HepG2 (cell line): ENCODE results near the gene PRSS22. TPM values are rescaled to one million over a fixed set of nuclear protein-coding genes. Genes with fewer than 3 reads are reported as not detected.

ENCODE experiments used
- BCLAF1 ChIP-seq: fragments of 450-650 bp; IDR thresholded peaks from 2 replicates; pipeline ENCODE4 v1.6.1; 2017; ENCODE audit warnings: mild to moderate bottlenecking
- CCAR2 ChIP-seq: fragments of 200-400 bp; formaldehyde crosslinking; optimal IDR thresholded peaks from 2 replicates; pipeline ENCODE3; 2018; ENCODE audit warnings: low read depth, mild to moderate bottlenecking, low read length, moderate library complexity
- ERF ChIP-seq: IDR thresholded peaks from 2 replicates; pipeline ENCODE4 v1.6.1; 2018; ENCODE audit warnings: missing biosample characterization, missing genetic modification reagents
- HDAC6 ChIP-seq: fragments of 200-600 bp; sonication (generic); IDR thresholded peaks from 2 replicates; pipeline ENCODE4 v1.7.0; 2017; ENCODE audit warnings: mild to moderate bottlenecking, antibody characterized with exemption, low read length, low read depth
- KDM2A ChIP-seq: sonication (generic); formaldehyde crosslinking; IDR thresholded peaks from 2 replicates; pipeline ENCODE4 v1.4.0; 2020; ENCODE audit warnings: low read depth, missing genetic modification reagents, borderline replicate concordance
- NAIF1 ChIP-seq: sonication (generic); formaldehyde crosslinking; IDR thresholded peaks from 2 replicates; pipeline ENCODE4 v1.5.0; 2020; ENCODE audit warnings: mild to moderate bottlenecking, missing genetic modification reagents, borderline replicate concordance
- POGK ChIP-seq: sonication (generic); formaldehyde crosslinking; conservative IDR thresholded peaks from 2 replicates; pipeline ENCODE4 v1.8.0; 2022; ENCODE audit warnings: mild to moderate bottlenecking, moderate library complexity, missing genetic modification reagents
- SOX13 ChIP-seq, 3 experiments: fragments of 450-650 bp in 1 of 3; sonication (generic) in 1 of 3; formaldehyde crosslinking in 1 of 3; IDR thresholded peaks in 2 of 3; conservative IDR thresholded peaks in 1 of 3; 2 replicates each; pipeline versions ENCODE4 v1.5.0 to v1.6.1; 2016 to 2020; ENCODE audit warnings: antibody characterized with exemption in 1 of 3, mild to moderate bottlenecking in 1 of 3, missing compliant biosample characterization in 1 of 3, missing genetic modification reagents in 1 of 3, moderate library complexity in 1 of 3
- SRSF9 ChIP-seq: fragments of 200-400 bp; formaldehyde crosslinking; IDR thresholded peaks from 2 replicates; pipeline ENCODE4 v1.6.1; 2018; ENCODE audit warnings: borderline replicate concordance, mild to moderate bottlenecking, low read depth, low read length; ENCODE audit not compliant: insufficient read depth, poor library complexity, severe bottlenecking
- TBX3 ChIP-seq: fragments of 450-650 bp; IDR thresholded peaks from 2 replicates; pipeline ENCODE4 v1.6.1; 2017; ENCODE audit warnings: antibody characterized with exemption, mild to moderate bottlenecking, inconsistent platforms, borderline replicate concordance
- ZNF30 ChIP-seq: sonication (generic); formaldehyde crosslinking; IDR thresholded peaks from 2 replicates; pipeline ENCODE4 v1.5.0; 2020; ENCODE audit warnings: mild to moderate bottlenecking, missing genetic modification reagents
- ZNF496 ChIP-seq: sonication (generic); formaldehyde crosslinking; IDR thresholded peaks from 2 replicates; pipeline ENCODE4 v1.8.1; 2023; ENCODE audit warnings: mild to moderate bottlenecking, moderate library complexity, missing genetic modification reagents; ENCODE audit not compliant: insufficient replicate concordance
- ZNF547 ChIP-seq: sonication (generic); formaldehyde crosslinking; IDR thresholded peaks from 2 replicates; pipeline ENCODE4 v1.5.1; 2020; ENCODE audit warnings: mild to moderate bottlenecking, missing genetic modification reagents
- ZNF563 ChIP-seq: sonication (generic); formaldehyde crosslinking; IDR thresholded peaks from 2 replicates; pipeline ENCODE4 v1.8.0; 2022; ENCODE audit warnings: mild to moderate bottlenecking, moderate library complexity, missing genetic modification reagents
- ZNF672 ChIP-seq: sonication (generic); formaldehyde crosslinking; IDR thresholded peaks from 2 replicates; pipeline ENCODE4 v1.8.1; 2022; ENCODE audit warnings: missing genetic modification reagents
- ZNF777 ChIP-seq: sonication (generic); formaldehyde crosslinking; IDR thresholded peaks from 2 replicates; pipeline ENCODE4 v1.4.0; 2020; ENCODE audit warnings: missing genetic modification reagents
- polyA plus RNA-seq, 8 experiments: library from polyadenylated mRNA; depleted of rRNA in 3 of 8; stranded (reverse) in 7 of 8; unstranded in 1 of 8; fragments of >200 nt; fragmentation: Illumina TruSeq in 4 of 8; extraction: Trizol in 4 of 8; gene quantifications; 2 replicates each; pipeline versions ENCODE4 v1.2.1 to v1.2.3, GENCODE V29; 2011 to 2016; ENCODE audit warnings: low read depth in 4 of 8, missing spikeins in 1 of 8, mixed read lengths in 1 of 8; ENCODE audit not compliant: insufficient read depth in 1 of 8
- total RNA-seq, 5 experiments: library from RNA; depleted of rRNA; stranded (reverse); fragments of >200 nt; fragmentation: Illumina TruSeq; extraction: Trizol; gene quantifications; 2 replicates each; pipeline ENCODE4 v1.2.3, GENCODE V29; 2016; ENCODE audit warnings: low read depth in 1 of 5
- TF ChIP-seq, protein P1 (sequence below): sonication (generic); formaldehyde crosslinking; conservative IDR thresholded peaks from 2 replicates; pipeline ENCODE4 v1.4.0; 2020; ENCODE audit warnings: missing genetic modification reagents
- TF ChIP-seq, protein P2 (sequence below): fragments of 450-650 bp; IDR thresholded peaks from 2 replicates; pipeline ENCODE4 v1.6.1; 2017
- TF ChIP-seq, protein P3 (sequence below): sonication (generic); formaldehyde crosslinking; IDR thresholded peaks from 2 replicates; pipeline ENCODE4 v1.4.0; 2020; ENCODE audit warnings: missing genetic modification reagents

PRSS22 gene
- total and polyA plus RNA-seq, 2 of the 13 experiments (the other 11 are each of a cell fraction or from before 2014, with no cell fraction given), result 0.24 to 0.32 TPM

GRCh38 chr16:2904100-2904921, 46.3 kb upstream of the PRSS22 start (continued):
- 0 out of 2 replicates have a peak, but pooled peaks have one; percentile 78 for TF ChIP-seq POGK (CRISPR knock-in tag)
- TF ChIP-seq, protein P1, sequence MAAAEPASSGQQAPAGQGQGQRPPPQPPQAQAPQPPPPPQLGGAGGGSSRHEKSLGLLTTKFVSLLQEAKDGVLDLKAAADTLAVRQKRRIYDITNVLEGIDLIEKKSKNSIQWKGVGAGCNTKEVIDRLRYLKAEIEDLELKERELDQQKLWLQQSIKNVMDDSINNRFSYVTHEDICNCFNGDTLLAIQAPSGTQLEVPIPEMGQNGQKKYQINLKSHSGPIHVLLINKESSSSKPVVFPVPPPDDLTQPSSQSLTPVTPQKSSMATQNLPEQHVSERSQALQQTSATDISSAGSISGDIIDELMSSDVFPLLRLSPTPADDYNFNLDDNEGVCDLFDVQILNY (CRISPR knock-in tag), result no peak
- no peak for TF ChIP-seq ZNF672 (CRISPR knock-in tag)
- no peak for TF ChIP-seq ZNF30 (CRISPR knock-in tag)
- TF ChIP-seq CCAR2, result no peak
- TF ChIP-seq ZNF777 (CRISPR knock-in tag), result peak; percentile 77
- no peak for TF ChIP-seq HDAC6
- no peak for TF ChIP-seq ZNF496 (CRISPR knock-in tag)
- TF ChIP-seq, protein P2, sequence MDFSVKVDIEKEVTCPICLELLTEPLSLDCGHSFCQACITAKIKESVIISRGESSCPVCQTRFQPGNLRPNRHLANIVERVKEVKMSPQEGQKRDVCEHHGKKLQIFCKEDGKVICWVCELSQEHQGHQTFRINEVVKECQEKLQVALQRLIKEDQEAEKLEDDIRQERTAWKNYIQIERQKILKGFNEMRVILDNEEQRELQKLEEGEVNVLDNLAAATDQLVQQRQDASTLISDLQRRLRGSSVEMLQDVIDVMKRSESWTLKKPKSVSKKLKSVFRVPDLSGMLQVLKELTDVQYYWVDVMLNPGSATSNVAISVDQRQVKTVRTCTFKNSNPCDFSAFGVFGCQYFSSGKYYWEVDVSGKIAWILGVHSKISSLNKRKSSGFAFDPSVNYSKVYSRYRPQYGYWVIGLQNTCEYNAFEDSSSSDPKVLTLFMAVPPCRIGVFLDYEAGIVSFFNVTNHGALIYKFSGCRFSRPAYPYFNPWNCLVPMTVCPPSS, result no peak
- TF ChIP-seq, protein P3, sequence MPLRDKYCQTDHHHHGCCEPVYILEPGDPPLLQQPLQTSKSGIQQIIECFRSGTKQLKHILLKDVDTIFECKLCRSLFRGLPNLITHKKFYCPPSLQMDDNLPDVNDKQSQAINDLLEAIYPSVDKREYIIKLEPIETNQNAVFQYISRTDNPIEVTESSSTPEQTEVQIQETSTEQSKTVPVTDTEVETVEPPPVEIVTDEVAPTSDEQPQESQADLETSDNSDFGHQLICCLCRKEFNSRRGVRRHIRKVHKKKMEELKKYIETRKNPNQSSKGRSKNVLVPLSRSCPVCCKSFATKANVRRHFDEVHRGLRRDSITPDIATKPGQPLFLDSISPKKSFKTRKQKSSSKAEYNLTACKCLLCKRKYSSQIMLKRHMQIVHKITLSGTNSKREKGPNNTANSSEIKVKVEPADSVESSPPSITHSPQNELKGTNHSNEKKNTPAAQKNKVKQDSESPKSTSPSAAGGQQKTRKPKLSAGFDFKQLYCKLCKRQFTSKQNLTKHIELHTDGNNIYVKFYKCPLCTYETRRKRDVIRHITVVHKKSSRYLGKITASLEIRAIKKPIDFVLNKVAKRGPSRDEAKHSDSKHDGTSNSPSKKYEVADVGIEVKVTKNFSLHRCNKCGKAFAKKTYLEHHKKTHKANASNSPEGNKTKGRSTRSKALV (CRISPR knock-in tag), result peak; percentile 89
- TF ChIP-seq SRSF9, result no peak
- peak; percentile 77; the same call in 1 of the 2 replicates for TF ChIP-seq ERF (CRISPR knock-in tag)
- TF ChIP-seq NAIF1, result no peak
- no peak for TF ChIP-seq BCLAF1
- no peak for TF ChIP-seq TBX3
- peak; percentile 93 for TF ChIP-seq KDM2A
- no peak for TF ChIP-seq ZNF547 (CRISPR knock-in tag)
- TF ChIP-seq SOX13 (IDR thresholded peaks at IDR 0.05), result no peak
- TF ChIP-seq SOX13 (CRISPR knock-in tag; conservative IDR thresholded peaks at IDR 0.05 in 1 of 2, IDR thresholded peaks at IDR 0.05 in 1 of 2), result peak in 1 of 2 experiments; percentile 31; a peak in 1 of 4 replicates
- TF ChIP-seq ZNF563 (CRISPR knock-in tag), result no peak
